Neural cell (in vitro differentiated cells): ENCODE data around the gene PTCH1. TPM values are rescaled to one million over a fixed set of nuclear protein-coding genes. Genes with fewer than 3 reads are reported as not detected.
A peak's percentile ranks its signal among the peaks of the same experiment; 100 is the strongest.

Experiments used
- H2AFZ ChIP-seq: fragments of 200-600, 300-800 bp; sonication (generic), shearing (Covaris generic); 2 replicates; pipeline ENCODE4 v1.6.0; 2014; ENCODE audit warnings: low read depth, mild to moderate bottlenecking, antibody characterized with exemption, low read length, moderate library complexity
- H3F3A ChIP-seq: fragments of 200-600 bp; shearing (Covaris generic); 2 replicates; pipeline ENCODE4 v1.6.1; 2016; ENCODE audit warnings: mild to moderate bottlenecking, moderate library complexity, mixed read lengths, antibody characterized with exemption, low read length; ENCODE audit not compliant: insufficient read depth, poor library complexity, severe bottlenecking
- H3K27ac ChIP-seq: fragments of 200-600, 300-800 bp; sonication (generic), shearing (Covaris generic); 2 replicates; pipeline ENCODE4 v1.5.1; 2014; ENCODE audit warnings: mild to moderate bottlenecking, low read length, moderate library complexity
- H3K27me3 ChIP-seq: fragments of 300-800, 200-600 bp; sonication (generic), shearing (Covaris generic); 2 replicates; pipeline ENCODE4 v1.6.0; 2014; ENCODE audit warnings: mild to moderate bottlenecking, low read depth, low read length, moderate library complexity; ENCODE audit not compliant: insufficient read depth
- H3K36me3 ChIP-seq: fragments of 300-800, 200-600 bp; sonication (generic), shearing (Covaris generic); 2 replicates; pipeline ENCODE4 v1.5.1; 2014; ENCODE audit warnings: mild to moderate bottlenecking, antibody characterized with exemption, low read length, moderate library complexity; ENCODE audit not compliant: insufficient read depth
- H3K4me2 ChIP-seq: fragments of 300-800, 200-600 bp; sonication (generic), shearing (Covaris generic); 2 replicates; pipeline ENCODE4 v1.6.0; 2014; ENCODE audit warnings: mild to moderate bottlenecking, low read length
- H3K4me3 ChIP-seq: fragments of 300-800, 200-600 bp; sonication (generic), shearing (Covaris generic); 2 replicates; pipeline ENCODE4 v1.5.1; 2014; ENCODE audit warnings: mild to moderate bottlenecking, low read length, moderate library complexity
- H3K79me2 ChIP-seq: fragments of 200-600 bp; shearing (Covaris generic); replicated peaks from 2 replicates; pipeline ENCODE4 v1.6.0; 2014; ENCODE audit warnings: mild to moderate bottlenecking, low read length, moderate library complexity; ENCODE audit not compliant: insufficient read depth
- H3K9ac ChIP-seq: fragments of 300-800, 200-600 bp; sonication (generic), shearing (Covaris generic); 2 replicates; pipeline ENCODE4 v1.6.1; 2016; ENCODE audit warnings: mild to moderate bottlenecking, low read length, mixed read lengths
- H3K9me2 ChIP-seq: fragments of 200-600 bp; shearing (Covaris generic); 2 replicates; pipeline ENCODE4 v1.6.1; 2016; ENCODE audit warnings: mild to moderate bottlenecking, low read length, mixed read lengths; ENCODE audit not compliant: insufficient read depth
- H3K9me3 ChIP-seq: fragments of 200-600, 300-800 bp; sonication (generic), shearing (Covaris generic); 2 replicates; pipeline ENCODE4 v1.6.1; 2016; ENCODE audit warnings: mild to moderate bottlenecking, mixed run types, low read length, moderate library complexity, mixed read lengths
- H4K20me1 ChIP-seq: fragments of 200-600 bp; shearing (Covaris generic); 2 replicates; pipeline ENCODE4 v1.6.1; 2016; ENCODE audit warnings: mild to moderate bottlenecking, mixed run types; ENCODE audit not compliant: insufficient read depth
- EP300 ChIP-seq: fragments of 450-650 bp; conservative IDR thresholded peaks from 2 replicates; pipeline ENCODE4 v1.6.1; 2014; ENCODE audit warnings: antibody characterized with exemption, mild to moderate bottlenecking, moderate library complexity; ENCODE audit not compliant: poor library complexity, severe bottlenecking
- EZH2 ChIP-seq: fragments of 200-600, 300-800 bp; shearing (Covaris generic), sonication (generic); IDR thresholded peaks from 2 replicates; pipeline ENCODE4 v1.6.1; 2014; ENCODE audit warnings: antibody characterized with exemption, low read length, borderline replicate concordance, mild to moderate bottlenecking; ENCODE audit not compliant: insufficient read depth, poor library complexity, severe bottlenecking
- MXI1 ChIP-seq: fragments of 450-650 bp; conservative IDR thresholded peaks from 2 replicates; pipeline ENCODE4 v1.6.1; 2014; ENCODE audit warnings: antibody characterized with exemption, mild to moderate bottlenecking; ENCODE audit not compliant: poor library complexity, severe bottlenecking
- POLR2AphosphoS5 ChIP-seq: IDR thresholded peaks from 2 replicates; pipeline ENCODE4 v1.6.1; 2012
- RAD21 ChIP-seq: fragments of 450-650 bp; conservative IDR thresholded peaks from 2 replicates; pipeline ENCODE4 v1.6.1; 2014; ENCODE audit warnings: antibody characterized with exemption, mild to moderate bottlenecking, moderate library complexity
- SMC3 ChIP-seq: fragments of 450-650 bp; conservative IDR thresholded peaks from 2 replicates; pipeline ENCODE4 v1.6.1; 2014; ENCODE audit warnings: antibody characterized with exemption, mild to moderate bottlenecking, moderate library complexity; ENCODE audit not compliant: poor library complexity
- TAF1 ChIP-seq: IDR thresholded peaks from 2 replicates; pipeline ENCODE4 v1.6.1; 2012; ENCODE audit warnings: low read depth
- polyA plus RNA-seq: library from polyadenylated mRNA; depleted of rRNA; stranded (reverse); fragments of >200 nt; gene quantifications from 2 replicates; pipeline ENCODE4 v1.2.3, GENCODE V29; 2014
- TF ChIP-seq, protein P1 (sequence below): fragments of 450-650 bp; IDR thresholded peaks from 2 replicates; pipeline ENCODE4 v1.5.1; 2014; ENCODE audit warnings: antibody characterized with exemption, mild to moderate bottlenecking, moderate library complexity; ENCODE audit not compliant: poor library complexity, severe bottlenecking
- TF ChIP-seq, protein P2 (sequence below): IDR thresholded peaks from 2 replicates; pipeline ENCODE4 v1.6.1; 2012; ENCODE audit warnings: borderline replicate concordance

PTCH1 gene
- polyA plus RNA-seq, 1 donor from 2014 or later, result 15.6 TPM

DNA sequence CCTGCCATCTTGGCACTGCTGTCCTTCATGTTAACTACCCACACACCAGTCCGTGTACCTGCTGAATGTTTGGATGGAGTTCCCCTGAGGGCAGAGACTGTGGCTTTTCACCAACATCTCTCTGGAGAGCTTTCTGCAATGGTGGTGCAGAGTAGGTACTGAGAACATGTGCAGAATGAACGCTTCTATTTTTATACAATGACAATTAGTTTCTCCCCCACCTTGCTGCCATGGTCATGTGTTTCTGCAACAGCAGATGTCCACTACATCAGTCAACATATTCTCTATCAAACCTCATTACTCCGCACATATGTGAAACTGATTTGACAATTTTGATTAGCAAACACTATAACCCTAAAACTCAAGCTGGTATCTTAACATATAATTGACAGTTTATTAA, 14.5 kb downstream of the PTCH1 start:
- TF ChIP-seq EP300 (no peak), POLR2AphosphoS5 (no peak), RAD21 (no peak), MXI1 (no peak), SMC3 (no peak), TAF1 (no peak), EZH2 (no peak)
- TF ChIP-seq, protein P1, sequence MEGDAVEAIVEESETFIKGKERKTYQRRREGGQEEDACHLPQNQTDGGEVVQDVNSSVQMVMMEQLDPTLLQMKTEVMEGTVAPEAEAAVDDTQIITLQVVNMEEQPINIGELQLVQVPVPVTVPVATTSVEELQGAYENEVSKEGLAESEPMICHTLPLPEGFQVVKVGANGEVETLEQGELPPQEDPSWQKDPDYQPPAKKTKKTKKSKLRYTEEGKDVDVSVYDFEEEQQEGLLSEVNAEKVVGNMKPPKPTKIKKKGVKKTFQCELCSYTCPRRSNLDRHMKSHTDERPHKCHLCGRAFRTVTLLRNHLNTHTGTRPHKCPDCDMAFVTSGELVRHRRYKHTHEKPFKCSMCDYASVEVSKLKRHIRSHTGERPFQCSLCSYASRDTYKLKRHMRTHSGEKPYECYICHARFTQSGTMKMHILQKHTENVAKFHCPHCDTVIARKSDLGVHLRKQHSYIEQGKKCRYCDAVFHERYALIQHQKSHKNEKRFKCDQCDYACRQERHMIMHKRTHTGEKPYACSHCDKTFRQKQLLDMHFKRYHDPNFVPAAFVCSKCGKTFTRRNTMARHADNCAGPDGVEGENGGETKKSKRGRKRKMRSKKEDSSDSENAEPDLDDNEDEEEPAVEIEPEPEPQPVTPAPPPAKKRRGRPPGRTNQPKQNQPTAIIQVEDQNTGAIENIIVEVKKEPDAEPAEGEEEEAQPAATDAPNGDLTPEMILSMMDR, result no peak
- TF ChIP-seq, protein P2, sequence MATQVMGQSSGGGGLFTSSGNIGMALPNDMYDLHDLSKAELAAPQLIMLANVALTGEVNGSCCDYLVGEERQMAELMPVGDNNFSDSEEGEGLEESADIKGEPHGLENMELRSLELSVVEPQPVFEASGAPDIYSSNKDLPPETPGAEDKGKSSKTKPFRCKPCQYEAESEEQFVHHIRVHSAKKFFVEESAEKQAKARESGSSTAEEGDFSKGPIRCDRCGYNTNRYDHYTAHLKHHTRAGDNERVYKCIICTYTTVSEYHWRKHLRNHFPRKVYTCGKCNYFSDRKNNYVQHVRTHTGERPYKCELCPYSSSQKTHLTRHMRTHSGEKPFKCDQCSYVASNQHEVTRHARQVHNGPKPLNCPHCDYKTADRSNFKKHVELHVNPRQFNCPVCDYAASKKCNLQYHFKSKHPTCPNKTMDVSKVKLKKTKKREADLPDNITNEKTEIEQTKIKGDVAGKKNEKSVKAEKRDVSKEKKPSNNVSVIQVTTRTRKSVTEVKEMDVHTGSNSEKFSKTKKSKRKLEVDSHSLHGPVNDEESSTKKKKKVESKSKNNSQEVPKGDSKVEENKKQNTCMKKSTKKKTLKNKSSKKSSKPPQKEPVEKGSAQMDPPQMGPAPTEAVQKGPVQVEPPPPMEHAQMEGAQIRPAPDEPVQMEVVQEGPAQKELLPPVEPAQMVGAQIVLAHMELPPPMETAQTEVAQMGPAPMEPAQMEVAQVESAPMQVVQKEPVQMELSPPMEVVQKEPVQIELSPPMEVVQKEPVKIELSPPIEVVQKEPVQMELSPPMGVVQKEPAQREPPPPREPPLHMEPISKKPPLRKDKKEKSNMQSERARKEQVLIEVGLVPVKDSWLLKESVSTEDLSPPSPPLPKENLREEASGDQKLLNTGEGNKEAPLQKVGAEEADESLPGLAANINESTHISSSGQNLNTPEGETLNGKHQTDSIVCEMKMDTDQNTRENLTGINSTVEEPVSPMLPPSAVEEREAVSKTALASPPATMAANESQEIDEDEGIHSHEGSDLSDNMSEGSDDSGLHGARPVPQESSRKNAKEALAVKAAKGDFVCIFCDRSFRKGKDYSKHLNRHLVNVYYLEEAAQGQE, result no peak
- H3K27ac ChIP-seq, result no peak overlapping the region
- H3K9me3 ChIP-seq, result no peaks in the 10 kb centered on the region
- H3K36me3 ChIP-seq, result no peaks in the 10 kb centered on the region
- peaks cover 94% of the 10 kb centered on the region for H3K79me2 ChIP-seq
- no peak overlapping the region for H2AFZ ChIP-seq
- H3K27me3 ChIP-seq, result no peaks in the 10 kb centered on the region
- peak overlapping the region; percentile 57 for H3K4me3 ChIP-seq
- peaks cover 6% of the 10 kb centered on the region for H3F3A ChIP-seq
- peaks cover 19% of the 10 kb centered on the region for H4K20me1 ChIP-seq
- H3K9ac ChIP-seq, result peak overlapping the region; percentile 30
- H3K9me2 ChIP-seq, result no peaks in the 10 kb centered on the region
- H3K4me2 ChIP-seq, result peak overlapping the region; percentile 60

DNA sequence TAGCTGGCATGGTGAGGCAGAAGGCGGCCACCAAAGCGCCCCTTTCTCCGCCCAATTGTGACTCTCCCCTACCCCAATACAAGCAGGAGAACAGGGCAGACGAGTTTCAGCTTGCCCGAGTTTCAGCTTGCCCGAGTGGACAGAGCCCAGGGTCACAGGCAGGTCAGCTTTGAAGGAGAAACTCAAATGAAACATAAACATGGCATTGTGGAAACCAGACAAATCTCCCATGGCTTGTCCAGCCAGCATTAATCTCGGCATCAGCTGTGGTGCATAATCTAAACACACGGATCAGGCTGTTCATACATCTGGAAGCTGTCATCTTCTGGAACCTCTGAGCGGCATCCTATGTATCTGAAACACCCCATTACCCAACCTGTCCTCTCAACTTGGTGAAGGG, 16.9 kb downstream of the PTCH1 start:
- H3K9ac ChIP-seq, result no peak overlapping the region
- H3F3A ChIP-seq, result no peaks in the 10 kb centered on the region
- no peaks in the 10 kb centered on the region for H3K36me3 ChIP-seq
- TF ChIP-seq SMC3 (no peak), EP300 (no peak), TAF1 (no peak), MXI1 (no peak), POLR2AphosphoS5 (no peak), EZH2 (no peak), RAD21 (no peak)
- TF ChIP-seq, protein P2, result no peak
- TF ChIP-seq, protein P1, result no peak
- no peak overlapping the region for H3K4me2 ChIP-seq
- no peaks in the 10 kb centered on the region for H3K9me2 ChIP-seq
- H3K79me2 ChIP-seq, result peaks cover 97% of the 10 kb centered on the region
- no peaks in the 10 kb centered on the region for H3K27me3 ChIP-seq
- no peaks in the 10 kb centered on the region for H3K9me3 ChIP-seq
- H2AFZ ChIP-seq, result no peak overlapping the region
- no peak overlapping the region for H3K27ac ChIP-seq
- peak overlapping the region; percentile 57 for H3K4me3 ChIP-seq
- H4K20me1 ChIP-seq, result peaks cover 9% of the 10 kb centered on the region
